Thyroid gland (tissue), 4 donors: Measurements from ENCODE around the gene CPTP.

Source experiments
- POLR2A ChIP-seq, 2 donors: fragments of 450-650 bp; IDR thresholded peaks; one replicate each; pipeline ENCODE4 v1.6.1; 2017; ENCODE audit warnings: antibody characterized with exemption in 2 of 2, mild to moderate bottlenecking in 2 of 2, moderate library complexity in 1 of 2
- TF ChIP-seq, protein P1 (sequence below), 6 experiments: fragments of 200-600 bp in 3 of 6; fragments of 450-650 bp in 3 of 6; sonication (generic) in 3 of 6; IDR thresholded peaks; one replicate each; pipeline ENCODE4 v1.5.1; 2016 to 2019; ENCODE audit warnings: antibody characterized with exemption in 6 of 6, mild to moderate bottlenecking in 2 of 6, inconsistent platforms in 1 of 6, moderate library complexity in 1 of 6

DNA sequence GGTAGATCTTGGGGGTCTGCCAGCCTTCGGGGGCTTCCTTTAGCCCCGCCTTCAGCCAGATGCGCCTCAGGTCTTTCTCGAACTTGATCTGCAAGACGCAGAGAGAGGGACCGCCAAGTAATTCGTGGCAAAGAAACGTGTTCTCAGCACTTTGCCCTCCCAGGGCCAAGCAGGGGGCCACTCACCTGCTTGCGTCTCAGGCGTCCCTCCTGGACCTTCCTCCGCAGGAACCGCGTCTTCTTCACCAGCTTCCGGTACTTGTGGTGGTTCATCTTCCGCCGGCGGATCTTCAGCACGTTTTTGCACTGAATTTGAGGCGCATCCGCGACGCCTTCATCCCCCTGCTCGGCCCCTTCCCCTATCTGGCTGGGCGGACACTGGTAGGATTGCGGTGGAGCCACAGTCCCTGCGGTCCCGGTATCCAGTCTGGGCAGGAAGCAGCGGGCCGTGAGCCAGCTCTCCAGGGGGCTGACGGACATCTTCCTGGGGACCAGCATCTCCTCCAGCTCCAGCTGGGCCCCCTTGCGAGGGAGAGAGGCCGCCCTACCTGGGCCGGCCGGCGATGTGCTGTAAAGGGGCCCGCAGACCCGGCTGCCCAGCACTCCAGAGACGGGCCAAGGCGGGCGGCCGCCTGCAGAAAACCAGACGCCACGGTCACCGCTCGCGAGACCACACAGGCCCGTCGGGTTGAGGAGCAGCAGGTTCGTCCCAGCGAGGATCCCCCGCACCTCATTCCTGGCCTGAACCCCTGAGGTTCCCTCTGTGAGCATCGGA lies 49.4 kb downstream of the CPTP start:
- TF ChIP-seq, protein P1, sequence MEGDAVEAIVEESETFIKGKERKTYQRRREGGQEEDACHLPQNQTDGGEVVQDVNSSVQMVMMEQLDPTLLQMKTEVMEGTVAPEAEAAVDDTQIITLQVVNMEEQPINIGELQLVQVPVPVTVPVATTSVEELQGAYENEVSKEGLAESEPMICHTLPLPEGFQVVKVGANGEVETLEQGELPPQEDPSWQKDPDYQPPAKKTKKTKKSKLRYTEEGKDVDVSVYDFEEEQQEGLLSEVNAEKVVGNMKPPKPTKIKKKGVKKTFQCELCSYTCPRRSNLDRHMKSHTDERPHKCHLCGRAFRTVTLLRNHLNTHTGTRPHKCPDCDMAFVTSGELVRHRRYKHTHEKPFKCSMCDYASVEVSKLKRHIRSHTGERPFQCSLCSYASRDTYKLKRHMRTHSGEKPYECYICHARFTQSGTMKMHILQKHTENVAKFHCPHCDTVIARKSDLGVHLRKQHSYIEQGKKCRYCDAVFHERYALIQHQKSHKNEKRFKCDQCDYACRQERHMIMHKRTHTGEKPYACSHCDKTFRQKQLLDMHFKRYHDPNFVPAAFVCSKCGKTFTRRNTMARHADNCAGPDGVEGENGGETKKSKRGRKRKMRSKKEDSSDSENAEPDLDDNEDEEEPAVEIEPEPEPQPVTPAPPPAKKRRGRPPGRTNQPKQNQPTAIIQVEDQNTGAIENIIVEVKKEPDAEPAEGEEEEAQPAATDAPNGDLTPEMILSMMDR (IDR thresholded peaks at IDR 0.05): no peak
- no peak for TF ChIP-seq POLR2A (IDR thresholded peaks at IDR 0.05)
